A549 (cell line): ENCODE measurements around the gene PRKD3. TPM values are rescaled to one million over a fixed set of nuclear protein-coding genes. Genes with fewer than 3 reads are reported as not detected.
A peak's percentile ranks its signal among the peaks of the same experiment; 100 is the strongest.

ENCODE experiments used
- ATAC-seq, 2 experiments: fragments of 200-7000 bp in 1 of 2; fragments of >200 bp in 1 of 2; cut with Nextera tagmentation in 1 of 2; cut with Tn5 transposase in 1 of 2; 3 replicates each; pipeline versions ENCODE4 v1.8.0 to v1.9.1; 2018 to 2020; ENCODE audit warnings: mild to moderate bottlenecking in 1 of 2, moderate library complexity in 1 of 2
- CTCF ChIA-PET: fragments of 300-600 bp; sonication (Branson Sonifier 250); formaldehyde crosslinking; extraction: SDS; loops from one replicate; lab custom pipeline; 2021; ENCODE audit warnings: antibody characterized with exemption, inconsistent platforms; lab: Yijun Ruan, JAX
- POLR2A ChIA-PET: fragments of 350-600 bp; formaldehyde crosslinking; extraction: SDS; loops from one replicate; lab custom pipeline; 2021; ENCODE audit warnings: antibody characterized with exemption, inconsistent platforms; lab: Yijun Ruan, JAX
- DNase-seq, 2 experiments: peaks; one replicate each; pipeline versions ENCODE4 v3.0.0 to v3.0.0-alpha.2; 2011 to 2016; ENCODE audit warnings: low read depth in 1 of 2, low spot score in 1 of 2
- FAIRE-seq: peaks from 2 replicates; lab custom pipeline; 2011; peaks lifted over from hg19 to GRCh38; lab: Jason Lieb, UNC
- H3K27ac ChIP-seq, 2 experiments: fragments of >200 bp; sonication (Bioruptor Twin); formaldehyde crosslinking; 3 replicates each; pipeline ENCODE4 v1.5.1; 2016 to 2017
- H3K4me1 ChIP-seq: fragments of >200 bp; sonication (Bioruptor Twin); formaldehyde crosslinking; 3 replicates; pipeline ENCODE4 v1.6.1; 2016
- H3K4me2 ChIP-seq: fragments of >200 bp; sonication (Bioruptor Twin); formaldehyde crosslinking; 3 replicates; pipeline ENCODE4 v1.6.1; 2016
- H3K4me3 ChIP-seq: fragments of >200 bp; sonication (Bioruptor Twin); formaldehyde crosslinking; 3 replicates; pipeline ENCODE4 v1.5.1; 2016
- H3K9me3 ChIP-seq: fragments of >200 bp; sonication (Bioruptor Twin); formaldehyde crosslinking; 3 replicates; pipeline ENCODE4 v1.6.1; 2016
- BHLHE40 ChIP-seq: IDR thresholded peaks from 2 replicates; pipeline ENCODE4 v1.6.1; 2012; ENCODE audit warnings: low read depth, low read length, inconsistent platforms
- CBX8 ChIP-seq: fragments of 200-600 bp; sonication (generic); IDR thresholded peaks from 2 replicates; pipeline ENCODE4 v1.6.1; 2016
- CHD2 ChIP-seq: fragments of 150-350 bp; IDR thresholded peaks from 2 replicates; pipeline ENCODE4 v1.6.1; 2014; ENCODE audit warnings: low read length; ENCODE audit not compliant: partially characterized antibody
- CHD4 ChIP-seq: fragments of 200-600 bp; sonication (generic); IDR thresholded peaks from 2 replicates; pipeline ENCODE4 v1.6.1; 2016; ENCODE audit warnings: antibody characterized with exemption, mild to moderate bottlenecking, borderline replicate concordance
- ESRRA ChIP-seq: fragments of 150-350 bp; IDR thresholded peaks from 2 replicates; pipeline ENCODE4 v1.6.1; 2014; ENCODE audit warnings: mild to moderate bottlenecking, low read length, borderline replicate concordance
- FOSB ChIP-seq: fragments of 250-450 bp; sonication (Bioruptor Pico); IDR thresholded peaks from 2 replicates; pipeline ENCODE4 v1.5.0; 2020; ENCODE audit warnings: mild to moderate bottlenecking, moderate library complexity
- HDAC2 ChIP-seq: fragments of 200-600 bp; sonication (generic); IDR thresholded peaks from 2 replicates; pipeline ENCODE4 v1.6.1; 2016
- JUN ChIP-seq, 2 experiments: fragments of >200 bp; sonication (Bioruptor Twin); formaldehyde crosslinking; IDR thresholded peaks; 2 replicates in 1 of 2; 3 replicates in 1 of 2; pipeline ENCODE4 v1.6.1; 2016 to 2017
- RARB ChIP-seq: fragments of 250-450 bp; sonication (Bioruptor Pico); IDR thresholded peaks from 2 replicates; pipeline ENCODE4 v1.8.0; 2021; ENCODE audit warnings: mild to moderate bottlenecking, moderate library complexity
- RCOR1 ChIP-seq: fragments of 150-350 bp; IDR thresholded peaks from 2 replicates; pipeline ENCODE4 v1.6.1; 2014; ENCODE audit warnings: antibody characterized with exemption, low read length, low read depth
- RFX5 ChIP-seq: fragments of 450-650 bp; IDR thresholded peaks from 2 replicates; pipeline ENCODE4 v1.7.1; 2014; ENCODE audit warnings: antibody characterized with exemption, mild to moderate bottlenecking, moderate library complexity
- SREBF2 ChIP-seq: fragments of 450-650 bp; IDR thresholded peaks from 2 replicates; pipeline ENCODE4 v1.6.1; 2014; ENCODE audit warnings: mild to moderate bottlenecking, moderate library complexity
- TFCP2L1 ChIP-seq: fragments of 250-450 bp; sonication (Bioruptor Pico); IDR thresholded peaks from 2 replicates; pipeline ENCODE4 v1.5.0; 2021; ENCODE audit warnings: mild to moderate bottlenecking
- ZC3H11A ChIP-seq: fragments of 450-650 bp; IDR thresholded peaks from 2 replicates; pipeline ENCODE4 v1.6.1; 2014; ENCODE audit warnings: antibody characterized with exemption, mild to moderate bottlenecking
- ZFP36 ChIP-seq: fragments of 450-650 bp; IDR thresholded peaks from 2 replicates; pipeline ENCODE4 v1.6.1; 2014; ENCODE audit warnings: borderline replicate concordance; ENCODE audit not compliant: partially characterized antibody
- WGBS: methylation state at CpG from one replicate; pipeline ENCODE4 v1.1.6; 2017; ENCODE audit errors: missing lambda C conversion rate; 5-methylcytosine and 5-hydroxymethylcytosine counted together
- polyA plus RNA-seq, 4 experiments: library from polyadenylated mRNA; depleted of rRNA in 3 of 4; stranded (reverse); fragments of >200 nt; fragmentation: RNase III in 1 of 4; extraction: RNeasy Plus Mini Kit Qiagen cat#74134 plus additional on column Dnase treatment in 1 of 4; gene quantifications; 2 replicates in 3 of 4; 3 replicates in 1 of 4; pipeline ENCODE4 v1.2.3, GENCODE V29; 2011 to 2017
- TF ChIP-seq, protein P1 (sequence below): IDR thresholded peaks from 2 replicates; pipeline ENCODE4 v1.6.1; 2012
- TF ChIP-seq, protein P2 (sequence below): fragments of >200 bp; sonication (Bioruptor Twin); formaldehyde crosslinking; IDR thresholded peaks from 2 replicates; pipeline ENCODE4 v1.6.1; 2016
- TF ChIP-seq, protein P3 (sequence below): fragments of 200-600 bp; sonication (generic); IDR thresholded peaks from 2 replicates; pipeline ENCODE4 v1.6.1; 2016; ENCODE audit warnings: antibody characterized with exemption, mild to moderate bottlenecking, moderate library complexity
- TF ChIP-seq, protein P4 (sequence below): IDR thresholded peaks from 2 replicates; pipeline ENCODE4 v1.6.1; 2012; ENCODE audit warnings: low read depth, borderline replicate concordance
- TF ChIP-seq, protein P5 (sequence below): fragments of 250-450 bp; sonication (Bioruptor Pico); IDR thresholded peaks from 2 replicates; pipeline ENCODE4 v1.5.0; 2020; ENCODE audit warnings: low read depth, mild to moderate bottlenecking, moderate library complexity

The PRKD3 gene
- polyA plus RNA-seq, 2 of the 4 experiments (the other 2 are of a cell fraction) = 18.2 to 28.9 TPM

DNA sequence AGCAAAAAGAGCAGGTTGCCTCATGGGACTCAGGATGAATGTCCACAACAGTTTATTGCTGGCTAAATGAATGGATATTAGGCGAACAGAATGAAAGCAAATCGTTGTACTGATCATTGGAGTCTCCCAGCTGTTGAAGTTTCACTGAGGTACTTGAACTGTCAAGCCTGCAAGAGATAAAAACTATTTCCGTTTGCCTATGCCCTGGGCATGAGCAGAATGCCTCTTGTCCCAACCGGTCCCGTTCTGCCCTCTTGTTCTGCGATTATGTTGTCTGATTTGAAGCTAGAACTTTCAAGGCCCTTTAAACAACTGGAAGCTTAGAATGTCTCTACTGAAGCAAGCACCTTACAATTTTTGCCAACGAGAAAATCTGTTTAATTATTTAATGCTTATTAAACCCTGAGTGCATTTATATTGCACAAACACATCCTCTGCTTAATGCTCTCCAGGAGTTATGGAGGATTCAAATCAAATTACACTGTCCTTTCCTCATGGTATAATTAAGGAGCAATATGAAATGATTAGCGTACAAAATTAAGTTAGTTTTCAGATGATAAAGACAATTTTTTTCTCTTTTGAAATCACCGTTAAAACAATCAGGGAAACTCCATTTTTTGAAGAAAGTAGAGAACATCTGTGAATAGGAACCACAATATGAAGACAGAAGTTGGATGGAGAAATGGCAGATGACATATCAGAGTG, 37.5 kb upstream of the PRKD3 start:
- FAIRE-seq (peak; percentile 49), DNase-seq (no peak), ATAC-seq (no peak)
- H3K27ac ChIP-seq = no peak overlapping the region
- no peaks in the 10 kb centered on the region for H3K9me3 ChIP-seq
- H3K4me1 ChIP-seq = no peaks in the 10 kb centered on the region
- no peak overlapping the region for H3K4me2 ChIP-seq
- ChIA-PET CTCF (interaction anchor here (0.8 to 1.5 kb wide), 6 partner anchors 13 to 516 kb away, joined by 3 to 6 read pairs (median 4); no protein-coding TSS in a partner anchor), POLR2A (no interaction called here)
- H3K4me3 ChIP-seq = no peak overlapping the region
- TF ChIP-seq CHD4 = no peak
- TF ChIP-seq RCOR1 = no peak
- TF ChIP-seq, protein P1, sequence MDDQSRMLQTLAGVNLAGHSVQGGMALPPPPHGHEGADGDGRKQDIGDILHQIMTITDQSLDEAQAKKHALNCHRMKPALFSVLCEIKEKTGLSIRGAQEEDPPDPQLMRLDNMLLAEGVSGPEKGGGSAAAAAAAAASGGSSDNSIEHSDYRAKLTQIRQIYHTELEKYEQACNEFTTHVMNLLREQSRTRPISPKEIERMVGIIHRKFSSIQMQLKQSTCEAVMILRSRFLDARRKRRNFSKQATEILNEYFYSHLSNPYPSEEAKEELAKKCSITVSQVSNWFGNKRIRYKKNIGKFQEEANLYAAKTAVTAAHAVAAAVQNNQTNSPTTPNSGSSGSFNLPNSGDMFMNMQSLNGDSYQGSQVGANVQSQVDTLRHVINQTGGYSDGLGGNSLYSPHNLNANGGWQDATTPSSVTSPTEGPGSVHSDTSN = no peak
- TF ChIP-seq, protein P2, sequence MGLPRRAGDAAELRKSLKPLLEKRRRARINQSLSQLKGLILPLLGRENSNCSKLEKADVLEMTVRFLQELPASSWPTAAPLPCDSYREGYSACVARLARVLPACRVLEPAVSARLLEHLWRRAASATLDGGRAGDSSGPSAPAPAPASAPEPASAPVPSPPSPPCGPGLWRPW = no peak
- TF ChIP-seq HDAC2 = no peak
- no peak for TF ChIP-seq RARB
- TF ChIP-seq CHD2 = no peak
- no peak for TF ChIP-seq CBX8
- no peak for TF ChIP-seq ESRRA
- TF ChIP-seq BHLHE40 = no peak
- no peak; the same call in 1 of the 2 replicates for TF ChIP-seq ZC3H11A
- no peak for TF ChIP-seq TFCP2L1 (CRISPR knock-in tag)
- no peak for TF ChIP-seq ZFP36
- TF ChIP-seq, protein P3, sequence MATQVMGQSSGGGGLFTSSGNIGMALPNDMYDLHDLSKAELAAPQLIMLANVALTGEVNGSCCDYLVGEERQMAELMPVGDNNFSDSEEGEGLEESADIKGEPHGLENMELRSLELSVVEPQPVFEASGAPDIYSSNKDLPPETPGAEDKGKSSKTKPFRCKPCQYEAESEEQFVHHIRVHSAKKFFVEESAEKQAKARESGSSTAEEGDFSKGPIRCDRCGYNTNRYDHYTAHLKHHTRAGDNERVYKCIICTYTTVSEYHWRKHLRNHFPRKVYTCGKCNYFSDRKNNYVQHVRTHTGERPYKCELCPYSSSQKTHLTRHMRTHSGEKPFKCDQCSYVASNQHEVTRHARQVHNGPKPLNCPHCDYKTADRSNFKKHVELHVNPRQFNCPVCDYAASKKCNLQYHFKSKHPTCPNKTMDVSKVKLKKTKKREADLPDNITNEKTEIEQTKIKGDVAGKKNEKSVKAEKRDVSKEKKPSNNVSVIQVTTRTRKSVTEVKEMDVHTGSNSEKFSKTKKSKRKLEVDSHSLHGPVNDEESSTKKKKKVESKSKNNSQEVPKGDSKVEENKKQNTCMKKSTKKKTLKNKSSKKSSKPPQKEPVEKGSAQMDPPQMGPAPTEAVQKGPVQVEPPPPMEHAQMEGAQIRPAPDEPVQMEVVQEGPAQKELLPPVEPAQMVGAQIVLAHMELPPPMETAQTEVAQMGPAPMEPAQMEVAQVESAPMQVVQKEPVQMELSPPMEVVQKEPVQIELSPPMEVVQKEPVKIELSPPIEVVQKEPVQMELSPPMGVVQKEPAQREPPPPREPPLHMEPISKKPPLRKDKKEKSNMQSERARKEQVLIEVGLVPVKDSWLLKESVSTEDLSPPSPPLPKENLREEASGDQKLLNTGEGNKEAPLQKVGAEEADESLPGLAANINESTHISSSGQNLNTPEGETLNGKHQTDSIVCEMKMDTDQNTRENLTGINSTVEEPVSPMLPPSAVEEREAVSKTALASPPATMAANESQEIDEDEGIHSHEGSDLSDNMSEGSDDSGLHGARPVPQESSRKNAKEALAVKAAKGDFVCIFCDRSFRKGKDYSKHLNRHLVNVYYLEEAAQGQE = no peak
- TF ChIP-seq JUN (IDR thresholded peaks at IDR 0.05) = no peak
- TF ChIP-seq, protein P4, sequence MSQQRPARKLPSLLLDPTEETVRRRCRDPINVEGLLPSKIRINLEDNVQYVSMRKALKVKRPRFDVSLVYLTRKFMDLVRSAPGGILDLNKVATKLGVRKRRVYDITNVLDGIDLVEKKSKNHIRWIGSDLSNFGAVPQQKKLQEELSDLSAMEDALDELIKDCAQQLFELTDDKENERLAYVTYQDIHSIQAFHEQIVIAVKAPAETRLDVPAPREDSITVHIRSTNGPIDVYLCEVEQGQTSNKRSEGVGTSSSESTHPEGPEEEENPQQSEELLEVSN = no peak
- no peak for TF ChIP-seq RFX5
- TF ChIP-seq SREBF2 = no peak
- no peak for TF ChIP-seq FOSB (CRISPR knock-in tag)
- TF ChIP-seq, protein P5, sequence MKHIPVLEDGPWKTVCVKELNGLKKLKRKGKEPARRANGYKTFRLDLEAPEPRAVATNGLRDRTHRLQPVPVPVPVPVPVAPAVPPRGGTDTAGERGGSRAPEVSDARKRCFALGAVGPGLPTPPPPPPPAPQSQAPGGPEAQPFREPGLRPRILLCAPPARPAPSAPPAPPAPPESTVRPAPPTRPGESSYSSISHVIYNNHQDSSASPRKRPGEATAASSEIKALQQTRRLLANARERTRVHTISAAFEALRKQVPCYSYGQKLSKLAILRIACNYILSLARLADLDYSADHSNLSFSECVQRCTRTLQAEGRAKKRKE = no peak
- 75% methylated on average over 9 of the region's 9 CpGs for WGBS
